NCI-H510A treated with DMSO at 0.1 percent for 48 hours (cell line): ENCODE data around the gene GPR26.
"Not testable (repeated sequence)": the region's sequence is repeated elsewhere in the genome, so short reads cannot be mapped to it uniquely, and the experiment has no call there.

Source experiments
- DNase-seq: peaks from one replicate; lab custom pipeline; 2025; lab: John Stamatoyannopoulos, UW

The GPR26 gene

DNA sequence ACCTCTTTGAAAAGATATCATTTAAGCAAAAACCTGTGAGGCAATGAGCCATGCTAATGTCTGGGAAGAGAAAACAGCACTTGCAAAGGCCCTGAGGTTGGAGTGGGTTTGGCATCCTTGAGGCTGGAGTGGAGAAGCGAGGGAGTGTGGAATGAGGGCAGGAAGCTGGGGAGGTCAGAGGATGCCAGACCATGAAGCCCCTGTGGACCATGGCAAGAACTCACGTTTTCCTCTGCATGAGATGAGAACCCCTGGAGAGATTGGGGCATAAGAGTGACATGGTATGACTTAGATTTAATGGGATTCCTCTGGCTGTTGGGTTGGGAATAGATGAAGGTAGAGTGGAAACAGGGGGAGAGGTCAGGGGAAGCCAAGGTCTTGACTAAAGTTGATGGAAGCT is 49.4 kb downstream of the GPR26 start:
- no peak for DNase-seq

DNA sequence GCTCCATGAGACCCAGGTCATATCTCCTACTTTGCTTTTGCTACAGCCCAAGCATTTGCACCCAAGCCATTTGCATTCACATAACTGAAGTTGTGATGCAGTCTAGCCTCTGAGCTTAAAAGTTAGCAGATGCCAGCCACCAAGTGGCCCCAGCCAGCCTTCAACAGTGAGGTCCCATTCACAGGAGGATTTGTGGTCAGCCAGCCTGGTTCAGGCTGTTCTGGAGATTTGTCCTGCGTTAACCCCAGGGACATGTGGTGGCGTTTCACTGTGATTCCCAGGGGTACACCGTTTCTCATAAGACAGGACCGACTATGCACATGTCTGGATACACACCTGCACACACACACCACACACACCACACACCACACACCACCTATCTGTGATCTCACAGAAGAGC is 51.2 kb downstream of the GPR26 start:
- DNase-seq = no peak

DNA sequence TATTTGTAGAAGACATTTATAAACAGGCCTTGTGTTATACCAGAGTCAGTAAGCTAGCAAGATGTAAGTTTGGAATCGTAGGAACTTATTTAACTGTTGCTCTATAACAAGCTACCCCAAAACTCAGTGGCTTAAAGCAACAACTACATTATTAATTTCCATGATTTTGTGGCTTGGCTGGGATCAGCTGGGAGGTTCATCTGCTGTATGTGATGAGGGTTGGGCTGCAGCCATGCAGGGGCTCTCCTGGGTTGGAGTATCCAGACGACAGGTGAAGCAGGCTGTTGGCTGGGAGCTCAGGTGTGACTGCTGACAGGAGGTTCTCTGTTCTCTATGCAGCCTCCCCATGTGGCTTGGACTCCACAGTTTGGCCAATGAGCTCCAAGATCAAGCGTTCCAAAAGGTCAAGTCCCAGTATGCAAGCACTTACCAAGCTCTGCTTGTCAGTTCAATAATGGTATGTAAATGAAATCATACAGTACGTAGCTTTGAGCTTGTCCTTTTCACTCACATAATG is 52.4 kb downstream of the GPR26 start:
- peak; percentile 6 for DNase-seq

DNA sequence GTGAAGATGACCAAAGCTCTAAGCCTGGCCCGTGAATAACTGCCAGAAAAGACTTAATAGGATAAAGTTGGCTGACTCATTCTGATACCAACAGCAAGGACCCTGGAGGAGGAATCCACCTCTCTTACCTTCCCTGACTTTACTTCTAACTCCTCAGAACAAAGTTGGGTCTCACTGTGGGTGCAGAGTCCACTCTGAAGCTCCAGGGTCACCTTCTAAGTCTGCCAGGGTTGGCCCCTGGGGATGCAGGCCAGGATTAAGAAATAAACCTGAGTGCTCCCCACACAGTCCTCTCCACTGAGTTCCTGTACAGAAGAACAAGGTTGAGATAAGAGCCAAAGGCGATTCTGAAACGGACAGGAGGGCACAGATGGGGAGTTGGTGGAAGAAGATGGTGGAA is 54.4 kb downstream of the GPR26 start:
- DNase-seq = no peak

DNA sequence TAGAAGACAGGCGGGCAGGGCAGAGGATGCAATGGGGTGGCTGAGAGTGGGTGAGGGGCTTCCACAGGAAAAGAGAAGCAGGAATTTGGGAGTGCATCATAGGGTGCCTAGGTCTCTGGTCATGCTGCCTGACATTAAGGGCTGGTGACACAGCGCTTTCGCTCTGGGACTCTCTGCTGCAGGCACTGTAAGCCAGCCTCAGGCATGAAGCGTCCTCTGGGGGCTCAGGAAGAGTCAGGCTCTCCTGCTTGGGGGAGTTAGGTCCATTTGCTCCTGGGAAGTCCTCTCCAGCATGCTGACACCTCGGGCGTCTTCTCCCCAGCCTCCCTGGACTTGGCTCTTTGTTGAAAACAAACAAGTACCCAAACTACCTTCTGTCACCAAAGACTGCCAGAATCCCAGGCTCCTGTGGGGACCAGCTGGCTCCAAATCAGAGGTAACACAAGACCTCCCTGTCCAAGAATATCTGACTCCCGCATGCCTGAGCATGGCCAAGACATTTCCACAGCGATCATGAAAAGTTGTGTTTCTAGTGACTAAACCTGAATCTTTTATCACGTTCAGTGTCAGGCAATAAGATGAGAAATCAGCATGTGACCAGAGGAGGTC is 55.4 kb downstream of the GPR26 start:
- no peak for DNase-seq

DNA sequence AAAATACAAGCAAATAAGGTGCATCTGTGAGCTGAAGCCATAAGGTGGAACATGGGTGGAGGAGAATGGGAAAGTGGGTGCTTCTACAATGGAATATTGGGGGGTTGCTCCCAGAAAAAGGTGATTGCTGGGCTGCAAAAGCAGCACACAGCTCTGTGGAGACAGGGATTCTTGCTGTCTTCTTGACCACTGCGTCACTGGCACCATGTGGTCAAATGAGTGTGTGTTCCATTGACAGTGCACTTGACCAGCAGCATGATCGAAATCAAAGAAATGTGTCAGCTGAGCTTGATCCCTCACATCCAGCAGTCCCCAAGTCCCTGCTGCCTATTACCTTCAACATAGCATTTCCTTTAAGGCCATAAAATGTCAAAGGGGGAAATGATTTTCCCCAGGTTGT is 56.2 kb downstream of the GPR26 start:
- DNase-seq = no peak

DNA sequence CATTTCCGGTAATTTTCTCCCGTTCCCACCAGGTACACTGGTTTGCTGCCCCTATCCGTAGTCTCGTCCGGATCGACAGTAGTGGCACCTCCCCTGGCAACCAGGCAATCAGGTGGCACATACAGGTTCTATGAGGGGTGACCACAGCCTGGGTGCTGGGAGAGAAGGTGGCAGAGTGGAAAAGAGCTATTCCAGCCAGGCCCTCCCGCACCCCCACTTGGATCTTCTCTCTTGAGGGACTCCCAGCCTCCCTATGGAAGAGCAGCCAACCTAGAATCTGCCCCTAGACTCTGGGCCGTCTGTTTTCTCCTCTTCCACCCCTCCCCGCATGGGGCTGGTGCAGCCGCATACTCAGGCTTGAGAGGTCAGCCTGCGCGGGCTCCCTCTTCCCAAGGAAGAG is 58.6 kb downstream of the GPR26 start:
- no peak for DNase-seq

DNA sequence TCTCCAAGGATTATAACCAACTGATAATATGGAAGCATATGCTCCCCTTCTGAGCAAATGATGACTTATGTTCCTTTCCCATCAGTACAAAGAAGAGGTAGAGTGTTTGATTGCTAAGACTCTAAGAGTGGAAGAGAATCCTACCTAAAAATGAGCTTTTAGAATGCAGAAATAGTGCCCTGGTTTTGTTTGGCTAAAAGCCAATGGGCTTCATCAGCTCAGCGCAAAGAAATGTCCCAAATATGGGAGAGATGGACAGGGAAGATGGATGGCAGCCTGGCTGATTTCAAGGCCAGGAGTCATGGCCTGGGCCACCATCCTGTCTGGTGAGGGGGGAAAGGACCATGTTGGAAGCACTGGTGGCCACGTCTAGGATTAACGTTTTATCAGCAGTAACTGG is 60.2 kb downstream of the GPR26 start:
- no peak for DNase-seq

DNA sequence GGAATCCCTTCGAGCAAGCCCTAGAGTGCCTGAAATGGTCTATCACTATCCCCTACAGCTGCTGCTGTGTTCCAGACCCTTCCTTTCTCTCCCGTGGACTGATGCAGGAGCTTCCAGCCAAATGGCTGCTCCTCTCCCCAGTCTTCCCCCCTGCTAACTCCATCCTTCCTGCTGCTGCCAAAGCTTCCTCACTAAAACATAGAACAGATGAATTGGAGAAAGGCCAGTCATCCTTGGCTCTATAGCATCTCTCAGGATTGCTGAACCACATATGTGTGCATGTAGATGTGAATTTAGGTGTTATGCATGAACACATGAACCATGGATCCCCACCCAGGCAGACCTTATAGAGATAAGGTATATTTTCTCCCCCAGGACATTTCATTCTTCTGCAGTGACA is 60.7 kb downstream of the GPR26 start:
- DNase-seq = no peak

DNA sequence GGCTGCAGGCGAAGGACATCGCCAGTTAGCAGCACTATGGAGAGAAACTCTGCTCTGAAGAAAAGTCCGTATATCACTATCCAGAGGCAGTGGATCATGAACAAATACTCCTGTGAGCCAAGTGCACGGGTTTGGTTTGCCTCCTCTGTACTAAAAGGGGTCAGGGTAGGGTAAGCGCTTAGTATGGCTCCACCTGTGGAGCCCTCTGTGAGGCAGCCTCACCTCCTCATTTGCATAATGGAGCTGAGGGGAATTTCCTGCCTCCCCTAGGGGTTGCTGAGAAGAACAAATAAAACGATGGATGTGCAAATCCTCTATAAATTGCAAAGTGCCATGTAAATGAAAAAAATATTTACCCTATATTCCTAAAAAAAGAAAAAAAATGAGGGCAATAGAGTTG is 63.4 kb downstream of the GPR26 start:
- no peak for DNase-seq

DNA sequence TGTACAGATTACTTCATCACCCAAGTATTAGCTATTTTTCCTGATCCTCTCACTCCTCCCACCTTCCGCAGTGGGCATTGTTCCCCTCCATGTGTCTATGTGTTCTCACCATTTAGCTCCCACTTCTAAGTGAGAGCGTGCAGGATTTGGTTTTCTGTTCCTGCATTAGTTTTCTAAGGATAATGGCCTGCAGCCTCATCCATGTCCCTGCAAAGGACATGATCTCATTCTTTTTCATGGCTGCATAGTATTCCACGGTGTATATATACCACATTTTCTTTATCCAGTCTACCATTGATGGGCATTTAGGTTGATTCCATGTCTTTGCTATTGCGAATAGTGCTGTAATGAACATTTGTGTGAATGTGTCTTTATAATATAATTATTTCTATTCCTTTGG is 70.8 kb downstream of the GPR26 start:
- not testable (repeated sequence) for DNase-seq

DNA sequence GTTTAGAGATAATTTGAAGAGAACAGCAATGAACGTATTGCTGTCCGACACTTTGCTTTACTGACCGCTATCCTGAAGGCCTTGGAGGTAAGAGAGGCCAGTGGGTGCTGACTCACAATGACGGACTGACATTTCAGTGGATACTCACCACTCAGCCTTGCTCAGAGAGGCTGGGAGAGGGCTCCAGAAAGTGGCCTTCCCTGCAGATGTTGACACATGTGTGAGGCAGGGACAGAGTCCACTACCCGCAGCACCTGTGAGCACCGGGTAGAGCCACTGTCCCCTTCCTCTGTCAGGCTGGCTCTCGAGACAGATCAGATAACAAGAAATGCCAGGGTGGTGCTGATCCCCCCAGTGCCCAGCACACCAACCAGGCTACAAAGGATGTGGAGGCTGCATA is 75.0 kb downstream of the GPR26 start:
- DNase-seq = no peak

DNA sequence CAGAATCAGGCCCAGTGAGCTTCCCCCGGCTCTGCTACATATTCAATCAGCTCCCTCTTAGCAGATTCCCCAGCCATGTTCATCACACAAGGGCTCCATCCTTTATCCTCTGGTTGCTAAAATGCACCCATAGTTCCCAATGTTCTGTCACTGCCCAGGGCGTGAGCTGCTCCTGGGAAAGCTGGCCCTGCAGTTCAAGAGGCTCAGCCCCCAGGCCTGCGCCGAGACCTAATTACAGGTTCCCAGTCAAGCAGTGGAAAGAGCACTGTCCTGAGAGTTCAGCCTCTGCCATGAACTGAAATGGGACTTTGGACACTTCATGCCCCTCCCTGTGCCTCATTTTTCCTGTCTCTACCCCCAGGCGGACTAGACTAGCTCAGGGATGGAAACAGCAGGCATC is 75.6 kb downstream of the GPR26 start:
- no peak for DNase-seq

DNA sequence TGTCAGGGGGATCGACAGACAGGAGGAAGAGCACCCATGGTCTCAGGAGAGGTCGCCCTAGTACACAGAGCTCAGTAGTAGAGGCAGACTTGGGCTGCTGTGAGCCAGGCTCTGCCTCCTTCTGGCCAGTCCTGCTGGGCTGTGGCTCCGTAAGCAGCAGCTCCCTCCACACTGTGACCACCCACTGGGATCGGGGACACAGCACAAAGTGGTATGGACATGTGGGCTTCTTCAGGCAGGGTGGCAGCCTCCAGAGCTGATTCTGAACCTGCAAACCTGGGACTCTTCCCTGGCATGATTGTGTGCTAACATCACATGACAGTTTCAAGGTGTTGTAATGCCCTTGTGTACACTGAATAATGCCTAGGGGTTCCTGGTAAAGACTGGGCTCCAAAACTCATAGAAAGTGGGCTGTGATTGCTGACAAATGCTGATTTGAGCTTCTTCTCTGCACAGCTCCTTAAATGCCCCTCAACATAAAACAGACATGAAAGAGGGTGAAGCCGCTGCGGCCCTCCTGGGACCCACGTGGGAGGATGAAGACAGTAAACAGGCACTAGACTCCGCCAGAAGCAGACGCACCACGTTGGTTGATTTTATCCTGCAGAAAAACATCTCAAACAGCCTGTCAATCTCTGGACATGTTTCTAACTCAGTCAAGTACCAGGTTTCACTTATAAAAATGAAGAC is 76.7 kb downstream of the GPR26 start:
- DNase-seq = no peak

DNA sequence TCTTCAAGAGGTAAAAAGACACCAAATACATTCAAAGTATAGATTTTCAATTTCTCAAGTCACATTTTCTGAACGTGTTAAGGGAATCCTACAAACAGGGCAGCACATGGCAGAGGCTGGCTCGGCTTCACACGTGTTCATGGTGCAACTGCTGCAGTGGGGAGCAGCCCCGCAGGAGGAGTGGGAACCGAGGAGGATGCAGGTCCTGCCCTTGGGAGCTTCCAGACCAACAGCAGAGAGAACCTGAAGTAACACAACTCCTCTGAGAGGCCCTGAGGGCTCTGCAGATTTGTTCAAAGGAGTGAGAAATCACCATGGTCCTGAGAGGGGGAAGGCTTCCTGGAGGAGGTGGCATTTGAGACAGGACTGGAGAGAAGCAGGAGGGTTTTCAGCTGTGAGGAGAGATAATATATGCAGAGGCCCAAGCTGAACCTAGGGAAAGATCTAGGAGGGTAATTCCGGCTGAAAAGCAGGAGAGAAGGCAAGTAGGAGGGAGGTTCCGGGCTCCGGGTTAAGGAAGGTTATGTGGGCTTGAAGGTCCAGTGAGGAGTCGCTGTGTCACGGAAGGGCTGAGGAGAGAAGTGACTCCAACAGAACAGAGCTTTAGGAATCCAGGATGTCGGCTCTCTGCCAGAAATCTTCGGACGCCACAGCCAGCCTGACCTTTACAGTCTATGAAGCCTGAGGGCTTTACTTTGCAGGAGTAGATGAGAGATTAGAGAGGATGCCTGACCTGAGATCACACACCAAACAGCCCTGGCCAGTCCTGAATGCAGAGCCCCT is 77.5 kb downstream of the GPR26 start:
- no peak for DNase-seq

DNA sequence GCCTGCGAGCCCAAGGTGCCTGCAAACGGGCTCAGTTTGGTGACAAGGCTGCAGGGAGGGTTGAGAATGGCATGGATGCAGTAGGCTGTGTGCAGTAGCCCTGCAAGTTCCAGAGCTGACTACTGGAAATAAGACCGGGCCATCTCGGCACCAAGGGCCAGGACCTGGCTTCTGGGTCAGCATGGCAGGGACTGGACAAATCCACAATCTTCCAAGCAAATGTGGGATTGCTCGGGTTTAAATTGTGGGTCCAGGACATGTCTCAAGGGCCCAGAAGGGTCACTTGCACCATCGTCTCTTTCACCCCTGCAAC is 78.0 kb downstream of the GPR26 start:
- DNase-seq = no peak
